ENCODE results near the gene CHD6.

GRCh38 chr20:41621421-41621820 is 3.2 kb upstream of the CHD6 start:
- TF ChIP-seq CTCF (IDR thresholded peaks at IDR 0.05) (no peak), POLR2A (IDR thresholded peaks at IDR 0.05) (no peak)

Measured in sigmoid colon (tissue), 3 donors.